ENCODE results near the gene PRR14L. TPM values are rescaled to one million over a fixed set of nuclear protein-coding genes. Genes with fewer than 3 reads are reported as not detected.
A peak's percentile ranks its signal among the peaks of the same experiment; 100 is the strongest.
"Not testable (repeated sequence)": the region's sequence is repeated elsewhere in the genome, so short reads cannot be mapped to it uniquely, and the experiment has no call there.

The PRR14L gene
- 10 to 100 TPM; 28.4 to 39.6 (median 34.2) TPM for total RNA-seq (2021; fragmentation: NEBNext Ultra II Directional; extraction: Animal tissue kit (Norgen Biotek cat#: 25700))
- long read RNA-seq, partial matches to known transcripts = 4 of 13 reads
- long read RNA-seq, other reads (novel, unspliced or antisense) = 9 of 13 reads

- H3K27ac Mint-ChIP-seq = peak within 1 kb of the TSS; percentile 78
- peak within 1 kb of the TSS; percentile 94 for H3K4me3 Mint-ChIP-seq
- TF ChIP-seq CTCF (IDR thresholded peaks at IDR 0.05) = peak; percentile 42
- DNase-seq = peak; percentile 87
- H3K9me3 Mint-ChIP-seq = no peaks in the 10 kb centered on the region
- H3K4me1 Mint-ChIP-seq (ENCODE audit: low read depth) = peaks cover 47% of the 10 kb centered on the region
- H3K36me3 Mint-ChIP-seq (ENCODE audit: low read depth) = peaks cover 7% of the 10 kb centered on the region
- peaks cover 3% of the 10 kb centered on the region; the same call in 1 of the 2 replicates for H3K27me3 Mint-ChIP-seq (ENCODE audit: insufficient read depth)
Measured at GRCh38 chr22:31749636-31750364, at the start of gene PRR14L. Gene PRR14L (minus strand): TSS chr22:31750132. CDS start chr22:31738860, 11,272 bp downstream.

GRCh38 chr22:31799358-31799757 lies 49.4 kb upstream of the PRR14L start:
- H3K9me3 Mint-ChIP-seq; H3K27me3 Mint-ChIP-seq (ENCODE audit: insufficient read depth); H3K4me3 Mint-ChIP-seq; H3K4me1 Mint-ChIP-seq (ENCODE audit: low read depth); DNase-seq; H3K27ac Mint-ChIP-seq: not testable (repeated sequence)
- peaks cover 35% of the 10 kb centered on the region for H3K36me3 Mint-ChIP-seq (ENCODE audit: low read depth)

- Mint-ChIP-seq H3K9me3 (no peaks in the 10 kb centered on the region), H3K4me3 (no peak overlapping the region), H3K36me3 (ENCODE audit: low read depth) (peaks cover 3% of the 10 kb centered on the region), H3K4me1 (ENCODE audit: low read depth) (peaks cover 14% of the 10 kb centered on the region), H3K27me3 (ENCODE audit: insufficient read depth) (no peaks in the 10 kb centered on the region), H3K27ac (no peak overlapping the region)
- no peak for TF ChIP-seq CTCF (IDR thresholded peaks at IDR 0.05)
- no peak for DNase-seq
Measured at GRCh38 chr22:31790240-31790639, 40.3 kb upstream of the PRR14L start.

GRCh38 chr22:31789803-31790202 lies 39.9 kb upstream of the PRR14L start:
- no peaks in the 10 kb centered on the region for H3K27me3 Mint-ChIP-seq (ENCODE audit: insufficient read depth)
- no peak overlapping the region for H3K27ac Mint-ChIP-seq
- no peak overlapping the region for H3K4me3 Mint-ChIP-seq
- H3K4me1 Mint-ChIP-seq (ENCODE audit: low read depth) = peaks cover 14% of the 10 kb centered on the region
- no peak for DNase-seq
- peaks cover 3% of the 10 kb centered on the region for H3K36me3 Mint-ChIP-seq (ENCODE audit: low read depth)
- no peaks in the 10 kb centered on the region for H3K9me3 Mint-ChIP-seq
- TF ChIP-seq CTCF (IDR thresholded peaks at IDR 0.05) = no peak

- H3K27me3 Mint-ChIP-seq (ENCODE audit: insufficient read depth) = no peaks in the 10 kb centered on the region
- no peak for DNase-seq
- no peaks in the 10 kb centered on the region; the same call in 1 of the 2 replicates for H3K4me1 Mint-ChIP-seq (ENCODE audit: low read depth)
- TF ChIP-seq CTCF (IDR thresholded peaks at IDR 0.05) = no peak
- peaks cover 11% of the 10 kb centered on the region; the same call in 1 of the 2 replicates for H3K36me3 Mint-ChIP-seq (ENCODE audit: low read depth)
- H3K4me3 Mint-ChIP-seq = no peak overlapping the region
- no peaks in the 10 kb centered on the region for H3K9me3 Mint-ChIP-seq
- no peak overlapping the region for H3K27ac Mint-ChIP-seq
Measured at GRCh38 chr22:31776231-31776630, 26.3 kb upstream of the PRR14L start.

- DNase-seq = no peak
- Mint-ChIP-seq H3K4me1 (ENCODE audit: low read depth) (no peaks in the 10 kb centered on the region; the same call in 1 of the 2 replicates), H3K4me3 (no peak overlapping the region), H3K27ac (no peak overlapping the region), H3K36me3 (ENCODE audit: low read depth) (no peaks in the 10 kb centered on the region; the same call in 1 of the 2 replicates), H3K27me3 (ENCODE audit: insufficient read depth) (no peaks in the 10 kb centered on the region), H3K9me3 (no peaks in the 10 kb centered on the region)
- TF ChIP-seq CTCF (IDR thresholded peaks at IDR 0.05) = no peak
Measured at GRCh38 chr22:31773416-31773815, 23.5 kb upstream of the PRR14L start.

Measured in HFFc6 (cell line).